Neural cell (in vitro differentiated cells): ENCODE data around the gene MTRR. TPM values are rescaled to one million over a fixed set of nuclear protein-coding genes. Genes with fewer than 3 reads are reported as not detected.

ENCODE experiments used
- H2AFZ ChIP-seq: fragments of 200-600, 300-800 bp; sonication (generic), shearing (Covaris generic); 2 replicates; pipeline ENCODE4 v1.6.0; 2014; ENCODE audit warnings: low read depth, mild to moderate bottlenecking, antibody characterized with exemption, low read length, moderate library complexity
- H3F3A ChIP-seq: fragments of 200-600 bp; shearing (Covaris generic); 2 replicates; pipeline ENCODE4 v1.6.1; 2016; ENCODE audit warnings: mild to moderate bottlenecking, moderate library complexity, mixed read lengths, antibody characterized with exemption, low read length; ENCODE audit not compliant: insufficient read depth, poor library complexity, severe bottlenecking
- H3K27ac ChIP-seq: fragments of 200-600, 300-800 bp; sonication (generic), shearing (Covaris generic); 2 replicates; pipeline ENCODE4 v1.5.1; 2014; ENCODE audit warnings: mild to moderate bottlenecking, low read length, moderate library complexity
- H3K27me3 ChIP-seq: fragments of 300-800, 200-600 bp; sonication (generic), shearing (Covaris generic); 2 replicates; pipeline ENCODE4 v1.6.0; 2014; ENCODE audit warnings: mild to moderate bottlenecking, low read depth, low read length, moderate library complexity; ENCODE audit not compliant: insufficient read depth
- H3K36me3 ChIP-seq: fragments of 300-800, 200-600 bp; sonication (generic), shearing (Covaris generic); 2 replicates; pipeline ENCODE4 v1.5.1; 2014; ENCODE audit warnings: mild to moderate bottlenecking, antibody characterized with exemption, low read length, moderate library complexity; ENCODE audit not compliant: insufficient read depth
- H3K4me2 ChIP-seq: fragments of 300-800, 200-600 bp; sonication (generic), shearing (Covaris generic); 2 replicates; pipeline ENCODE4 v1.6.0; 2014; ENCODE audit warnings: mild to moderate bottlenecking, low read length
- H3K4me3 ChIP-seq: fragments of 300-800, 200-600 bp; sonication (generic), shearing (Covaris generic); 2 replicates; pipeline ENCODE4 v1.5.1; 2014; ENCODE audit warnings: mild to moderate bottlenecking, low read length, moderate library complexity
- H3K79me2 ChIP-seq: fragments of 200-600 bp; shearing (Covaris generic); replicated peaks from 2 replicates; pipeline ENCODE4 v1.6.0; 2014; ENCODE audit warnings: mild to moderate bottlenecking, low read length, moderate library complexity; ENCODE audit not compliant: insufficient read depth
- H3K9ac ChIP-seq: fragments of 300-800, 200-600 bp; sonication (generic), shearing (Covaris generic); 2 replicates; pipeline ENCODE4 v1.6.1; 2016; ENCODE audit warnings: mild to moderate bottlenecking, low read length, mixed read lengths
- H3K9me2 ChIP-seq: fragments of 200-600 bp; shearing (Covaris generic); 2 replicates; pipeline ENCODE4 v1.6.1; 2016; ENCODE audit warnings: mild to moderate bottlenecking, low read length, mixed read lengths; ENCODE audit not compliant: insufficient read depth
- H3K9me3 ChIP-seq: fragments of 200-600, 300-800 bp; sonication (generic), shearing (Covaris generic); 2 replicates; pipeline ENCODE4 v1.6.1; 2016; ENCODE audit warnings: mild to moderate bottlenecking, mixed run types, low read length, moderate library complexity, mixed read lengths
- H4K20me1 ChIP-seq: fragments of 200-600 bp; shearing (Covaris generic); 2 replicates; pipeline ENCODE4 v1.6.1; 2016; ENCODE audit warnings: mild to moderate bottlenecking, mixed run types; ENCODE audit not compliant: insufficient read depth
- CTCF ChIP-seq: fragments of 450-650 bp; IDR thresholded peaks from 2 replicates; pipeline ENCODE4 v1.5.1; 2014; ENCODE audit warnings: antibody characterized with exemption, mild to moderate bottlenecking, moderate library complexity; ENCODE audit not compliant: poor library complexity, severe bottlenecking
- EP300 ChIP-seq: fragments of 450-650 bp; conservative IDR thresholded peaks from 2 replicates; pipeline ENCODE4 v1.6.1; 2014; ENCODE audit warnings: antibody characterized with exemption, mild to moderate bottlenecking, moderate library complexity; ENCODE audit not compliant: poor library complexity, severe bottlenecking
- EZH2 ChIP-seq: fragments of 200-600, 300-800 bp; shearing (Covaris generic), sonication (generic); IDR thresholded peaks from 2 replicates; pipeline ENCODE4 v1.6.1; 2014; ENCODE audit warnings: antibody characterized with exemption, low read length, borderline replicate concordance, mild to moderate bottlenecking; ENCODE audit not compliant: insufficient read depth, poor library complexity, severe bottlenecking
- MXI1 ChIP-seq: fragments of 450-650 bp; conservative IDR thresholded peaks from 2 replicates; pipeline ENCODE4 v1.6.1; 2014; ENCODE audit warnings: antibody characterized with exemption, mild to moderate bottlenecking; ENCODE audit not compliant: poor library complexity, severe bottlenecking
- POLR2AphosphoS5 ChIP-seq: IDR thresholded peaks from 2 replicates; pipeline ENCODE4 v1.6.1; 2012
- RAD21 ChIP-seq: fragments of 450-650 bp; conservative IDR thresholded peaks from 2 replicates; pipeline ENCODE4 v1.6.1; 2014; ENCODE audit warnings: antibody characterized with exemption, mild to moderate bottlenecking, moderate library complexity
- REST ChIP-seq: IDR thresholded peaks from 2 replicates; pipeline ENCODE4 v1.6.1; 2012; ENCODE audit warnings: borderline replicate concordance
- SMC3 ChIP-seq: fragments of 450-650 bp; conservative IDR thresholded peaks from 2 replicates; pipeline ENCODE4 v1.6.1; 2014; ENCODE audit warnings: antibody characterized with exemption, mild to moderate bottlenecking, moderate library complexity; ENCODE audit not compliant: poor library complexity
- TAF1 ChIP-seq: IDR thresholded peaks from 2 replicates; pipeline ENCODE4 v1.6.1; 2012; ENCODE audit warnings: low read depth
- polyA plus RNA-seq: library from polyadenylated mRNA; depleted of rRNA; stranded (reverse); fragments of >200 nt; gene quantifications from 2 replicates; pipeline ENCODE4 v1.2.3, GENCODE V29; 2014

MTRR gene
- polyA plus RNA-seq, 1 donor from 2014 or later, result 34.1 TPM

GRCh38 chr5:7875151-7875550 is 6.2 kb downstream of the MTRR start:
- H3K36me3 ChIP-seq, result peaks cover 7% of the 10 kb centered on the region
- no peak overlapping the region for H3K4me3 ChIP-seq
- no peak overlapping the region for H3K27ac ChIP-seq
- TF ChIP-seq TAF1, result no peak
- no peaks in the 10 kb centered on the region for H4K20me1 ChIP-seq
- no peak overlapping the region for H3K9ac ChIP-seq
- no peak overlapping the region for H2AFZ ChIP-seq
- no peaks in the 10 kb centered on the region for H3K27me3 ChIP-seq
- H3K79me2 ChIP-seq, result peaks cover 23% of the 10 kb centered on the region
- H3K9me3 ChIP-seq, result no peaks in the 10 kb centered on the region
- no peak overlapping the region for H3K4me2 ChIP-seq
- no peaks in the 10 kb centered on the region for H3K9me2 ChIP-seq
- H3F3A ChIP-seq, result no peaks in the 10 kb centered on the region

GRCh38 chr5:7876867-7877266 is 7.9 kb downstream of the MTRR start:
- H3K4me2 ChIP-seq, result no peak overlapping the region
- peaks cover 9% of the 10 kb centered on the region for H3K36me3 ChIP-seq
- no peak overlapping the region for H3K4me3 ChIP-seq
- H3K27me3 ChIP-seq, result no peaks in the 10 kb centered on the region
- TF ChIP-seq TAF1 (no peak), REST (no peak), EZH2 (no peak), POLR2AphosphoS5 (no peak), RAD21 (no peak), CTCF (no peak), MXI1 (no peak), SMC3 (no peak), EP300 (no peak)
- H2AFZ ChIP-seq, result no peak overlapping the region
- no peak overlapping the region for H3K27ac ChIP-seq
- H3K9ac ChIP-seq, result no peak overlapping the region
- H4K20me1 ChIP-seq, result no peaks in the 10 kb centered on the region
- no peaks in the 10 kb centered on the region for H3F3A ChIP-seq
- no peaks in the 10 kb centered on the region for H3K9me2 ChIP-seq
- peaks cover 6% of the 10 kb centered on the region for H3K79me2 ChIP-seq
- no peaks in the 10 kb centered on the region for H3K9me3 ChIP-seq

GRCh38 chr5:7877851-7878250 is 8.9 kb downstream of the MTRR start:
- Histone ChIP-seq H4K20me1 (no peaks in the 10 kb centered on the region), H3K4me3 (no peak overlapping the region), H3K9ac (no peak overlapping the region)

More at GRCh38 chr5:7877851-7878250, 8.9 kb downstream of the MTRR start:
- no peak overlapping the region for H3K4me2 ChIP-seq
- peaks cover 12% of the 10 kb centered on the region for H3K36me3 ChIP-seq
- no peaks in the 10 kb centered on the region for H3K27me3 ChIP-seq
- no peak overlapping the region for H2AFZ ChIP-seq
- H3K9me2 ChIP-seq, result no peaks in the 10 kb centered on the region
- H3F3A ChIP-seq, result no peaks in the 10 kb centered on the region
- peaks cover 3% of the 10 kb centered on the region for H3K79me2 ChIP-seq
- no peak overlapping the region for H3K27ac ChIP-seq
- no peaks in the 10 kb centered on the region for H3K9me3 ChIP-seq
- no peak for TF ChIP-seq TAF1
- no peak for TF ChIP-seq POLR2AphosphoS5
- no peak for TF ChIP-seq RAD21
- no peak for TF ChIP-seq EZH2
- TF ChIP-seq REST, result no peak
- TF ChIP-seq SMC3, result no peak
- TF ChIP-seq EP300, result no peak
- no peak for TF ChIP-seq CTCF
- TF ChIP-seq MXI1, result no peak
